Esophagus squamous epithelium (tissue), 4 donors: ENCODE data around the gene HSF2BP.

Experiments
- POLR2A ChIP-seq, 4 donors: fragments of 450-650 bp; IDR thresholded peaks; one replicate each; pipeline ENCODE4 v1.6.1; 2017; ENCODE audit warnings: antibody characterized with exemption in 4 of 4, mild to moderate bottlenecking in 4 of 4, moderate library complexity in 3 of 4
- TF ChIP-seq, protein P1 (sequence below), 6 experiments: fragments of 450-650 bp in 4 of 6; fragments of 200-600 bp in 2 of 6; sonication (generic) in 2 of 6; IDR thresholded peaks; one replicate each; pipeline ENCODE4 v1.5.1; 2016 to 2019; ENCODE audit warnings: antibody characterized with exemption in 6 of 6, mild to moderate bottlenecking in 4 of 6, moderate library complexity in 4 of 6

DNA sequence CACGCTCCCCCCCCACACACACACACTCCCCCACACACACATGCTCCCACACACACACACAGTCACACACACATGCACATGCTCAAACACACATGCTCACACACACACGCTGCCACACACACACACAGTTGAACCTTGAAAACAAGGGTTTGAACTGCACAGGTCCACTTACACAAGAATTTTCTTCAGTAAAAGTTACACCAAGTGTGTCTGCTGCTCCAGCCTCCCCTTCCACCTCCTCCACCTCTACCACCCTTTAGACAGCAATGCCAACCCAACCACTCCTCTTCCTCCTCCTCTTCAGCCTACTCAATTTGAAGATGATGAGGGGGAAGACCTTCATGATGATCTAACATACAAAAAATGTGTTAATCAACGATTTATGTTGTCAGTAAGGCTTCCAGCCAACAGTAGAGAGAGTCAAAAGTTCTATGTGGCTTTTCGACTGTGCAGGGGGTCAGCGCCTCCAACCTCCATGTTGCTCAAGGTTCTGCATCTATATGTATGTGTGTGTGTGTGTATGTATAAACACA is 26.8 kb downstream of the HSF2BP start:
- TF ChIP-seq, protein P1, sequence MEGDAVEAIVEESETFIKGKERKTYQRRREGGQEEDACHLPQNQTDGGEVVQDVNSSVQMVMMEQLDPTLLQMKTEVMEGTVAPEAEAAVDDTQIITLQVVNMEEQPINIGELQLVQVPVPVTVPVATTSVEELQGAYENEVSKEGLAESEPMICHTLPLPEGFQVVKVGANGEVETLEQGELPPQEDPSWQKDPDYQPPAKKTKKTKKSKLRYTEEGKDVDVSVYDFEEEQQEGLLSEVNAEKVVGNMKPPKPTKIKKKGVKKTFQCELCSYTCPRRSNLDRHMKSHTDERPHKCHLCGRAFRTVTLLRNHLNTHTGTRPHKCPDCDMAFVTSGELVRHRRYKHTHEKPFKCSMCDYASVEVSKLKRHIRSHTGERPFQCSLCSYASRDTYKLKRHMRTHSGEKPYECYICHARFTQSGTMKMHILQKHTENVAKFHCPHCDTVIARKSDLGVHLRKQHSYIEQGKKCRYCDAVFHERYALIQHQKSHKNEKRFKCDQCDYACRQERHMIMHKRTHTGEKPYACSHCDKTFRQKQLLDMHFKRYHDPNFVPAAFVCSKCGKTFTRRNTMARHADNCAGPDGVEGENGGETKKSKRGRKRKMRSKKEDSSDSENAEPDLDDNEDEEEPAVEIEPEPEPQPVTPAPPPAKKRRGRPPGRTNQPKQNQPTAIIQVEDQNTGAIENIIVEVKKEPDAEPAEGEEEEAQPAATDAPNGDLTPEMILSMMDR (IDR thresholded peaks at IDR 0.05), result no peak
- no peak for TF ChIP-seq POLR2A (IDR thresholded peaks at IDR 0.05)
